Central memory CD8-positive, alpha-beta T cell (primary cell): ENCODE measurements around the gene EREG.
"Not testable (repeated sequence)": the region's sequence is repeated elsewhere in the genome, so short reads cannot be mapped to it uniquely, and the experiment has no call there.

Source experiments
- ATAC-seq: fragments of 150-1000 bp; cut with Tn5 transposase; replicated peaks from 2 replicates; pipeline ENCODE4 v1.10.0; 2022; ENCODE audit warnings: mild to moderate bottlenecking, moderate FRiP score, moderate number of reproducible peaks; ENCODE audit not compliant: poor library complexity, severe bottlenecking; ENCODE audit errors: extremely low read depth
- DNase-seq, 2 donors: peaks; one replicate each; pipeline ENCODE4 v3.0.0; 2021; ENCODE audit warnings: low spot score in 2 of 2
- H3K27ac Mint-ChIP-seq: one replicate; pipeline ENCODE4 v1.8.0; 2022; ENCODE audit warnings: low read depth, mild to moderate bottlenecking, moderate library complexity, mixed read lengths
- H3K27me3 Mint-ChIP-seq: one replicate; pipeline ENCODE4 v1.8.0; 2022; ENCODE audit warnings: mixed read lengths
- H3K36me3 Mint-ChIP-seq: one replicate; pipeline ENCODE4 v1.8.0; 2022; ENCODE audit warnings: mild to moderate bottlenecking, moderate library complexity, mixed read lengths; ENCODE audit not compliant: insufficient read depth
- H3K4me1 Mint-ChIP-seq: one replicate; pipeline ENCODE4 v1.8.0; 2022; ENCODE audit warnings: mixed read lengths
- H3K4me3 Mint-ChIP-seq: one replicate; pipeline ENCODE4 v1.8.0; 2022; ENCODE audit warnings: mild to moderate bottlenecking, moderate library complexity, mixed read lengths
- H3K9me3 Mint-ChIP-seq: one replicate; pipeline ENCODE4 v1.8.0; 2022; ENCODE audit warnings: mixed read lengths

The EREG gene

DNA sequence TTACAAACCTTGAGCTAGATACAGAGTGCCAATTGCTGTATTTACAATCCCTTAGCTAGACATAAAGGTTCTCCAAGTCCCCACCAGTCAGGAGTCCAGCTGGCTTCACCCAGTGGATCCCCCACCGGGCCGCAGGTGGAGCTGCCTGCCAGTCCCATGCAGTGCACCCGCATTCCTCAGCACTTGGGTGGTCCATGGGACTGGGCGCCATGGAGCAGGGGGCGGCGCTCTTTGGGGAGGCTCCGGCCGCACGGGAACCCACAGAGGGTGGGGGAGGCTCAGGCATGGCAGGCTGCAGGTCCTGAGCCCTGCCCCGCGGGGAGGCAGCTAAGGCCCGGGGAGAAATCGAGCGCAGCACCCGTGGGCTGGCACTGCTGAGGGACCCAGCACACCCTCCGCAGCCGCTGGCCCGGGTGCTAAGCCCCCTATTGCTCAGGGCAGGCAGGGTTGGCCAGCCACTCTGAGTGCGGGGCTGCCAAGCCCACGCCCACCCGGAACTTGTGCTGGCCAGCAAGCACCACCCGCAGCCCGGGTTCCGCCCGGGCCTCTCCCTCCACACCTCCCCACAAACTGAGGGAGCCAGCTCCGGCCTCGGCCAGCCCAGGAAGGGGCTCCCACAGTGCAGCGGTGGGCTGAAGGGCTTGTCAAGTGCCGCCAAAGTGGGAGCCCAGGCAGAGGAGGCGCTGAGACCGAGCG is 34.1 kb downstream of the EREG start:
- not testable (repeated sequence) for H3K27me3 Mint-ChIP-seq, H3K9me3 Mint-ChIP-seq, H3K4me1 Mint-ChIP-seq, H3K36me3 Mint-ChIP-seq, DNase-seq, ATAC-seq
- H3K27ac Mint-ChIP-seq, result peak overlapping the region; percentile 99
- peak overlapping the region; percentile 100 for H3K4me3 Mint-ChIP-seq

DNA sequence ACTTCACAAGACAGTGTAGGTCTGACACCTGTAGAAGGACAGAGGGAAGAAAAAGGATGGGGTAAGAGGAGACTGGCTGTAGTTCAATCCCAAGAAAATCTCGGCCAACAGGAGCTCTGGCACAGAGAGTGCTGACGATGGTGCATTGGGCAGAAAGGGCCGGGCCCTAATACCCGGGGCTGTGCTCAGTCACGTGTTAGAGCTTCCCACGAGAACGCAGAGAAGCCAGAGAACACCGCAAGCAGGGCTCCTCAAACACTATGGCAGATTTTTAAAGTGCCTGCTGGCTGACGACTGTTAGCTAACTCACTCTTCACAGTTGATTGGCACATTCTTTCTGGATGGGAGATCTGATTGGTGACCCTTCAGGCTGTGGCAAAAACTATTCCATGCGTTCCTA is 35.5 kb downstream of the EREG start:
- Mint-ChIP-seq H3K27me3 (no peaks in the 10 kb centered on the region), H3K36me3 (peaks cover 7% of the 10 kb centered on the region), H3K9me3 (no peaks in the 10 kb centered on the region), H3K27ac (no peak overlapping the region), H3K4me1 (peaks cover 5% of the 10 kb centered on the region), H3K4me3 (no peak overlapping the region)
- no peak for ATAC-seq
- DNase-seq, result no peak

DNA sequence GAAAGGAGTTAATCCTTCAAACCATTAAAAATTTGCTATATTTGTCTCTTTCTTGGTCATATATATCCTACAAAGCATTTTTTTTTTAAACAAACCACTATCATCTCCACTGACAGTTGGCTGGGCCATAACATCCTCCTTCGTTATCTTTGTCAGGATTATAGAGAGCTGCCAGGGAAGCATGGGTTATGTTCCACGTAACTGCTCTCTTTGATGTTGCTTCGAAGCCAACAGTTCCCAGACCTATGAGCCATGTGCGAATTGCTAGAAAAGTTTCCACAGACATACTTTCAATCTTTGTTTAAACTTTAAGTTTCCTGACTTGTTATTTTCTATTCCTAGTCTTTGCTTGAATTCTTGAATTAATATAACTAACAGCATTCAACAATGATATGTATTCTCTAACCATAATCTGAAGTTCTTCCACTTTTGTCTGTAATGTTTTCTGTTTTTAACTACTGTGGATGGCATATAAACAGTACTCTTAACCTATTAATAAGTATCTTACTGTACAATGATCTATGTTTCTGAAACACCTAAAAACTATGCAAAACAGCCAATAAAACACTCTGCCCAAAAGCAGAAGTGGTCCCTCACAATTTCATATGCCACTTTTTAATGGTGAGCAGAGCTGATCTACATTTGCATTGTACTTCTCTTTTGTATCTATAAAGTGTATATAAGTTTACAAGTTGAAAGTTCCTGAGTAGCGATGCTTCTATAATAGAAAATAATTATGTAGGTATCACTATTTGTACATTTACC is 37.9 kb downstream of the EREG start:
- Mint-ChIP-seq H3K4me1 (peaks cover 5% of the 10 kb centered on the region), H3K36me3 (peaks cover 7% of the 10 kb centered on the region), H3K27me3 (no peaks in the 10 kb centered on the region), H3K9me3 (no peaks in the 10 kb centered on the region), H3K27ac (no peak overlapping the region), H3K4me3 (no peak overlapping the region)
- ATAC-seq (no peak), DNase-seq (no peak)

DNA sequence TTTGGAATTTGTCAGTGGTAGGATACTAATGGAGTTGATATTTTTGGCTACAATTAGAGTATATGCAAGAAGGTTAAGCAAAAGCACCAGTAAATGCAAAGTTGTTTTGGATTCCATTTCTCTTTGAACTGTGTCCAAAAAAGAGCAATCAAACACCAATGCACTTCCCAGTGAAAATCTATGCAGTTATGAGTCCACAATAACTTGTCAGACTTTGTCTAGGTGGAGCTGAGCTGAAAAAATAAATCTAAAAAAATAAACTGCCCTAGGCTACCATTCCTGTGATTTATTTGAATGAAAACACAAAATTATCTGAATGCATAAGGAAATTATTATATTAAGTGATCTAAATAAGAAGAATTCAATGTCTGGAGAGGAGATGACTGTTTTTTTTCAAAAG is 42.9 kb downstream of the EREG start:
- DNase-seq (no peak), ATAC-seq (no peak)
- Mint-ChIP-seq H3K36me3 (no peaks in the 10 kb centered on the region), H3K4me3 (no peak overlapping the region), H3K9me3 (no peaks in the 10 kb centered on the region), H3K4me1 (no peaks in the 10 kb centered on the region), H3K27me3 (peaks cover 6% of the 10 kb centered on the region), H3K27ac (no peak overlapping the region)

DNA sequence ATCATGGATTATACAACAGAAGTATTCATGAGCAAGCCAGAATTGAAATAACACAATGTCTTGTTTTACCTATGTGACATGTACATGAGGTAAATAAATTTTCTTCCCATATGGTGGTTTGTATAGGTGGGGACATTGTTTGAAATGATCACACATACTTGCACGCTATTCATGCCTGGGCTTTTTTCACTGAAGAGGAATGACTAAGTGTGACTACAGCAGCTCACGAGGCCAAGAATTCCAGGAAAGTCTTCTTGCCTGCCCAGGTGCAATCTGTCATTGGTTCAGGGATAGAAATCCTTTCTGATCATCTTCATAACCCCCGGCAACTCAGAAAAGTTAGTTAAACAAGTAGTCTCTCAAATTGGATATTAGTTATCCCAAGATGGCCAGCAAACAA is 43.7 kb downstream of the EREG start:
- DNase-seq (no peak), ATAC-seq (no peak)
- Mint-ChIP-seq H3K27ac (no peak overlapping the region), H3K9me3 (no peaks in the 10 kb centered on the region), H3K4me3 (no peak overlapping the region), H3K36me3 (no peaks in the 10 kb centered on the region), H3K27me3 (peaks cover 6% of the 10 kb centered on the region), H3K4me1 (no peaks in the 10 kb centered on the region)

DNA sequence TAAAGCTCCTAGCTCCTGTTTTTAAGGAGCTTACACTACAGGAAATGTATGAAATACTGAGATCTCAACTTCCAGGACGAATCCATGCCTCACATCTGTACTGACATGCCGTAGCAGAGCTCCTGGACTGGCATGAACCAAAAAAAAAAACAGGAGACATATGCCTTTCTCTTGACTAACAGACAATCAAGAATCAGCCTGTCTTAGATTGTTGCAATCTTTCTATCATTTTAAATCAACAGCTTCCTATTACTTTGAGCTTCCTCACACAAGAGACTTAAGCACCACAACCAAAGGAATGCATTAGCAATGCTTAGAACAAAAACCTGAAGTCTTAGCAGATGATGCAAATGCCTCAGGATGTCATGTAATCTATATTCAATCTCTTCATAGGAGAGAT is 45.3 kb downstream of the EREG start:
- Mint-ChIP-seq H3K4me1 (no peaks in the 10 kb centered on the region), H3K27me3 (peaks cover 21% of the 10 kb centered on the region), H3K36me3 (no peaks in the 10 kb centered on the region), H3K9me3 (no peaks in the 10 kb centered on the region), H3K4me3 (no peak overlapping the region), H3K27ac (no peak overlapping the region)
- DNase-seq (no peak), ATAC-seq (no peak)

DNA sequence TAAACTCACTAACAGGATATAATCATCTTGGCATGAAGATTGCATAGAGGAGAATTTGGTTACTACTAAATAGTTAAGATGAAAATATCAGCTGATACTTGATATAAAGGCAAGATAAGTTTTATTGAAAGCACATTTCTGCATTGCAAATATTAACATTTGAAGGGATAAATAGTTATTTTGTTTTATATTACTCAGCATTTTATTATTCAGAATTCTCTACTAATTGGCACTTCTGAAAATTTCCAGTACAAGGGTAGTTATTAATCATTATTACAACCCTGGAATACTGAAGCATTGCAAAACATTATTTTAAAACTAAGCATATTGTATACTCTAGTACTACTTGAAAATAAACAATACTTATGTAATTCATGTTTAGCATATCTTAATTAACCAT is 47.3 kb downstream of the EREG start:
- no peaks in the 10 kb centered on the region for H3K9me3 Mint-ChIP-seq
- ATAC-seq (no peak), DNase-seq (no peak)
- H3K27me3 Mint-ChIP-seq, result peaks cover 21% of the 10 kb centered on the region
- no peaks in the 10 kb centered on the region for H3K4me1 Mint-ChIP-seq
- no peak overlapping the region for H3K4me3 Mint-ChIP-seq
- H3K27ac Mint-ChIP-seq, result no peak overlapping the region
- no peaks in the 10 kb centered on the region for H3K36me3 Mint-ChIP-seq

DNA sequence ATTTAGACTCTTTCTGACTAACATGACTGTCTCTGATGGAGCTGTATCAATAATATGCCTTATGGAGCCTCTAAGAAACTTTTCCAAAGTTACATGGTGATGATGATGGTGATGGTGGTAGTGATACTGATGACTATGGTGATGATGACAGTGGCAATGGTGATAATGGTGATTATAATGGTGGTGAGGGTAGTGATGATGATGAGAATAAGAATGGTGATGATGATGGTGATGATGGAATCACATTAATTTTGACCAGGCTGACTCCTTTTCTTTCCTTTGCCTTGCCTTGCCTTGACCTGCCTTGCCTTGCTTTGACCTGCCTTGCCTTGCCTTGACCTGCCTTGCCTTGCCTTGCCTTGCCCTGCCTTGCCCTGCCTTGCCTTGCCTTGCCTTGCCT is 48.3 kb downstream of the EREG start:
- Mint-ChIP-seq H3K27me3 (peaks cover 28% of the 10 kb centered on the region), H3K27ac (no peak overlapping the region), H3K36me3 (no peaks in the 10 kb centered on the region), H3K4me1 (no peaks in the 10 kb centered on the region), H3K4me3 (no peak overlapping the region), H3K9me3 (no peaks in the 10 kb centered on the region)
- DNase-seq, result no peak
- ATAC-seq, result no peak

DNA sequence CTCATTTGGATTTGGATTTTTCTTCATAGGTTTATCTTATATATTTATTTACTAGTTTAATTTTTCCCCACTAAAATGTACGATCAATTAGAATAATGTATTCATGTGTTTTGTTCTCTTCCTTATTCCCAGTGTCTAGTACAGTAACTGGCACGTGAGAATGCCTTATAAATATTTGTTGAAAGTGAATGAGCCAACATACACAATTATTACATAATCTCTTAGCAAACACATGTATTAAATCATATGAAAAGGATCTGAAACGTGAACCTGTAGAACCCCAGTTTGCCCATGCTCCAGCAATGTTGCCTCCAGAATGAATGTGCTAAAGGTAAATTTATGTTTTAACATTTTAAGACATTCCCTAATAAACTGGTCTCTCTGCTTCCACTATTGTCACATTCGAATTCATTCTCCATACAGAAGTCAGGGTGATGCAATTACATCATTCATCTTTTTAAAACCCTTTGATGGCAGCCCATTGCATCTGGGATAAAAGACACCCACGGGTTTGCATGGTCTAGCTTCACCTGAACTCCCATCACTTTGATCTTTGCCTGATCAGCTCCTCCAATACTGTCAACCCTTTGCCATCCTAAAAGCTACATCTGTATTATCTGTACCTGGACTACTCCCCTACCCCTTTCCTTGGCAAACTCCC is 49.3 kb downstream of the EREG start:
- Mint-ChIP-seq H3K4me1 (no peaks in the 10 kb centered on the region), H3K36me3 (no peaks in the 10 kb centered on the region), H3K27me3 (peaks cover 38% of the 10 kb centered on the region), H3K4me3 (no peak overlapping the region), H3K27ac (no peak overlapping the region), H3K9me3 (no peaks in the 10 kb centered on the region)
- no peak for DNase-seq
- ATAC-seq, result no peak

DNA sequence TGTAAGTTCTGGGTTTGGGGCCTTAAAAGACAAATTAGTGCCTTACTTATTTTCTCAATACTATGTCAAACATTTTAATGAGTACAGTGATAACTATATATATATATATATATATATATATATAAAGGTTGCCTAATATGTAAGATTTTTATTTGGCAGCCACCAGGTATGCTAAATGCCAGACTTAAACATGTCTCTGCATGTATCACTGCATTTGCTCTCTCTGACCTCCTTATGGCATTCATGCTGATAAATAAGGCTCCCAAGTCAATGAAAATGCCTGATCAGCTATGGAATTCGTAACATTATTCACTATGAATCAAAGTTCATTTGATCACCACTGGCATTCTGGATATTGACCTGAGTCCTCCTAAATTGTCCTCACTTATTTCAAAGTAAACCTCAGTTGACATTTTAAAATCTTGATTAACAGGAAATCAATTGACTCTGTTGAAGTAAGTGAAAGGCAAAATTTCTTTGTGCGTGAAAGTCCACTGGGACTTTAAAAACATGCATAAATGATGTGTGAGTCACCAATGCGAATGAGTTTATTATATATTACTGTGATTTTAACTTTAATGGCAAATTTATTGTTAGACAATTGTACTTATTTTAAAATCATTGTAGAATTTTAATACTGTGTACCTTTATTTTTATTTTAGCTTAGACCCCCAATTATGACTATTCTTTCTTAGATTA is 50.8 kb downstream of the EREG start:
- H3K4me1 Mint-ChIP-seq, result no peaks in the 10 kb centered on the region
- ATAC-seq (no peak), DNase-seq (no peak)
- no peak overlapping the region for H3K4me3 Mint-ChIP-seq
- H3K36me3 Mint-ChIP-seq, result no peaks in the 10 kb centered on the region
- H3K27ac Mint-ChIP-seq, result no peak overlapping the region
- H3K27me3 Mint-ChIP-seq, result peaks cover 33% of the 10 kb centered on the region
- no peaks in the 10 kb centered on the region for H3K9me3 Mint-ChIP-seq

DNA sequence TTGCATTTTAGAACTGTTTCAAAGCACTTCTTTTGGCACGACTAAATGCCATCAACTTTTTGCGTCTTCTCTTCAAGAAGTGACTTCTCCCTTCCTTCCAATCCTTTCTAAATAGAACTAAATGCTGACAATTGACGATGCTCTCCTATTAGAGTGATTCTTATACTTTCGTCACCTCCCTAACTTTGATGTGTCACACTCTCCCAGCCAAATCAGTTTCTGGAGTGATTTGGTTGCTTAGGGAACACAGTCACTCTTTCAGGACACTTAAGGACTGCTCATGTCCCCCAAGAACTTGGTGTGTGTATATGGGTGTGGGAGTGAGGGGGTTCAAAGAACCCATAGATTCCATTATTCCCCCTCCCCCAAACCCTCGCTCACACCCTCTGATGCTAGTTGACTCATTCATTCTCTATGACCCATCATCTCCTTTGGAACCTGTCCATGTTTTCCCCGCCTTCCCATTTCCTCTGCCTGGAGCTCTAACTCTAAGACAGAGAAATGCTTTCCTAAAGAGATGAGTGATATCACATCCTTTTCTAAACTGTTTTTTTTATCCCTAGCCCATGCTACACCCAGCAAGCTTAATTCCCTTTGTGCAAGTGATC is 53.2 kb downstream of the EREG start:
- Mint-ChIP-seq H3K36me3 (no peaks in the 10 kb centered on the region), H3K27ac (no peak overlapping the region), H3K27me3 (peaks cover 55% of the 10 kb centered on the region), H3K4me1 (no peaks in the 10 kb centered on the region), H3K4me3 (no peak overlapping the region), H3K9me3 (no peaks in the 10 kb centered on the region)
- DNase-seq (no peak), ATAC-seq (no peak)

DNA sequence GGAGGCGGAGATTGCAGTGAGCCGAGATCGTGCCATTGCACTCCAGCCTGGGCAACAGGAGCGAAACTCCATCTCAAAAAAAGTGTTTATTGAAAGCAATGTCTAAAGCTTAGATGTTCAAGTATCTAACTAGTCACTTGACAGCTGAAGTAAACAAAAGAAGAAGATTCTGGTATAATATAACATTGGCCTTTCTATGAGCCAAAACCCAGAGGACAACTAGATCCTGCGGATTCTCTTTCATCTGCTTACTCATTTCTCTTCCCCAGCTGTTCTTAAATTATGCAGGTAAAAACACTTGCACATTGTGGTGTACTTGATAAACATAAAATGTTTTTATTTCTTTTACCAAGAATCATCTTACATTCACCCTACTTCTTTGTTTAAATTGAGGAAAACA is 55.9 kb downstream of the EREG start:
- no peaks in the 10 kb centered on the region for H3K4me1 Mint-ChIP-seq
- no peaks in the 10 kb centered on the region for H3K36me3 Mint-ChIP-seq
- no peak for DNase-seq
- ATAC-seq, result no peak
- no peaks in the 10 kb centered on the region for H3K9me3 Mint-ChIP-seq
- H3K27me3 Mint-ChIP-seq, result peaks cover 44% of the 10 kb centered on the region
- no peak overlapping the region for H3K4me3 Mint-ChIP-seq
- no peak overlapping the region for H3K27ac Mint-ChIP-seq
